ENCODE measurements around the gene USP17L22.
"Not testable (repeated sequence)": the region's sequence is repeated elsewhere in the genome, so short reads cannot be mapped to it uniquely, and the experiment has no call there.

The USP17L22 gene

GRCh38 chr4:9253078-9253477, 14.3 kb upstream of the USP17L22 start, which contains the start of gene USP17L19:
TSS of gene USP17L19 (plus strand) at chr4:9253378. CDS start at chr4:9253378, 0 bp downstream.
- H2AFZ ChIP-seq (ENCODE audit: low read length); H3K27me3 ChIP-seq (replicated peaks; ENCODE audit: insufficient read depth, low read length); H3K36me3 ChIP-seq (replicated peaks; ENCODE audit: insufficient read depth, low read length); H3K9me2 ChIP-seq (replicated peaks; ENCODE audit: insufficient read depth, low read length); H3K79me2 ChIP-seq (ENCODE audit: low read length); H3K9me3 ChIP-seq (replicated peaks; ENCODE audit: insufficient read depth, low read length); H3K4me2 ChIP-seq (ENCODE audit: low read depth, low read length); H3F3A ChIP-seq (ENCODE audit: insufficient read depth, low read length); H4K20me1 ChIP-seq (ENCODE audit: insufficient read depth, low read length); H3K9ac ChIP-seq (ENCODE audit: low read length); H3K27ac ChIP-seq (ENCODE audit: low read length); DNase-seq; H3K4me3 ChIP-seq (ENCODE audit: low read length); H3K4me1 ChIP-seq (ENCODE audit: low read length): not testable (repeated sequence)

- not testable (repeated sequence) for DNase-seq; H3K9me3 ChIP-seq (replicated peaks; ENCODE audit: insufficient read depth, low read length); H3K27me3 ChIP-seq (replicated peaks; ENCODE audit: insufficient read depth, low read length); H3K4me2 ChIP-seq (ENCODE audit: low read depth, low read length); H3F3A ChIP-seq (ENCODE audit: insufficient read depth, low read length); H2AFZ ChIP-seq (ENCODE audit: low read length); H4K20me1 ChIP-seq (ENCODE audit: insufficient read depth, low read length); H3K27ac ChIP-seq (ENCODE audit: low read length); H3K9me2 ChIP-seq (replicated peaks; ENCODE audit: insufficient read depth, low read length); H3K79me2 ChIP-seq (ENCODE audit: low read length); H3K4me3 ChIP-seq (ENCODE audit: low read length); H3K36me3 ChIP-seq (replicated peaks; ENCODE audit: insufficient read depth, low read length); H3K4me1 ChIP-seq (ENCODE audit: low read length); H3K9ac ChIP-seq (ENCODE audit: low read length)
Measured at GRCh38 chr4:9257824-9258223, 9.6 kb upstream of the USP17L22 start, which contains the start of gene USP17L20. TSS of gene USP17L20 (plus strand) at chr4:9258124. CDS start at chr4:9258124, 0 bp downstream.

DNA sequence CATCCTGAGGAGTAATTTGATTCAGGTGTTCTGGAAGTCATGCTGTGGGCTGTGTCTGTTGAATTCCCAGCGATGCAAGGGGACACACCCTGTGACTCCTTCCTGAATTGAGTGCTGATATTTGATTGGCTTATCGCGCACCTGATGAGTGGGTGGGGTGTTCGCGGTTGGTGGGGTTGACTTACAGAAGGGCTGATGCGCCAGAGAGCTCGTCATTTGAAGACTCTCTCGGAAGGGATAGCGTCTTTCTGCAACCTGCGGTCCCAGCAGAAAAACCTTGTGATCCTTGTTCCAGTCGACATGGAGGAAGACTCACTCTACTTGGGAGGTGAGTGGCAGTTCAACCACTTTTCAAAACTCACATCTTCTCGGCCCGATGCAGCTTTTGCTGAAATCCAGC, 4.8 kb upstream of the USP17L22 start, which contains the start of gene USP17L21:
USP17L21 (plus strand) TSS at position 301 of the 400 bp plus-strand sequence; CDS start at position 301, 0 bp downstream.
- not testable (repeated sequence) for H3F3A ChIP-seq (ENCODE audit: insufficient read depth, low read length); H3K27ac ChIP-seq (ENCODE audit: low read length); DNase-seq; H3K27me3 ChIP-seq (replicated peaks; ENCODE audit: insufficient read depth, low read length); H3K36me3 ChIP-seq (replicated peaks; ENCODE audit: insufficient read depth, low read length); H3K4me2 ChIP-seq (ENCODE audit: low read depth, low read length); H3K9me3 ChIP-seq (replicated peaks; ENCODE audit: insufficient read depth, low read length); H3K4me1 ChIP-seq (ENCODE audit: low read length); H3K79me2 ChIP-seq (ENCODE audit: low read length); H3K9ac ChIP-seq (ENCODE audit: low read length); H3K9me2 ChIP-seq (replicated peaks; ENCODE audit: insufficient read depth, low read length); H2AFZ ChIP-seq (ENCODE audit: low read length); H3K4me3 ChIP-seq (ENCODE audit: low read length); H4K20me1 ChIP-seq (ENCODE audit: insufficient read depth, low read length)

DNA sequence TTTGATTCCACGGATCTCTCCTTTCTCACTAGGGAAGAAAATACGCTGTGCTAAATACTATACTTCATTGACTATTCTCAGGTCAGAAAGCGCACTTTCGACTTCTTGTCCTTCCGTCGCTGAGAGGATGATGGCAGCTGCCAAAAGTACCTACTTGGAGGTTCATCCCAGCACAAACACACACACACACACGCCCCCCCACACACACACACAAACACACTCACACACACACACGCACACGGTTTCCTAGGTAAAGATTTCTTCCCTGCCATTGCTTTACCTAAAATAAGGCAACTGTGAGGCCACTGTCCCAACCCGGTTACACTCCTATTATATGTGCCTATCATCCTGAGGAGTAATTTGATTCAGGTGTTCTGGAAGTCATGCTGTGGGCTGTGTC, 4.3 kb downstream of the USP17L22 start:
- H2AFZ ChIP-seq (ENCODE audit: low read length); H3K4me2 ChIP-seq (ENCODE audit: low read depth, low read length); H3K27me3 ChIP-seq (replicated peaks; ENCODE audit: insufficient read depth, low read length); H3K27ac ChIP-seq (ENCODE audit: low read length); H3K9ac ChIP-seq (ENCODE audit: low read length); H3K4me1 ChIP-seq (ENCODE audit: low read length); H3K9me3 ChIP-seq (replicated peaks; ENCODE audit: insufficient read depth, low read length); H3K4me3 ChIP-seq (ENCODE audit: low read length); H3K36me3 ChIP-seq (replicated peaks; ENCODE audit: insufficient read depth, low read length); DNase-seq; H4K20me1 ChIP-seq (ENCODE audit: insufficient read depth, low read length); H3F3A ChIP-seq (ENCODE audit: insufficient read depth, low read length); H3K79me2 ChIP-seq (ENCODE audit: low read length); H3K9me2 ChIP-seq (replicated peaks; ENCODE audit: insufficient read depth, low read length): not testable (repeated sequence)

Data from MM.1S (cell line).